Vagina (tissue), 2 donors: ENCODE results near the gene SERPINB8. TPM values are rescaled to one million over a fixed set of nuclear protein-coding genes. Genes with fewer than 3 reads are reported as not detected.

Experiments
- DNase-seq, 2 donors: peaks; one replicate each; pipeline ENCODE4 v3.0.0-alpha.2; 2017; ENCODE audit errors: extremely low spot score in 2 of 2
- H3K27ac ChIP-seq: fragments of 200-600 bp; sonication (generic); one replicate; pipeline ENCODE4 v1.5.1; 2019
- H3K27me3 ChIP-seq: fragments of 200-600 bp; sonication (generic); one replicate; pipeline ENCODE4 v1.5.1; 2019
- H3K36me3 ChIP-seq, 2 donors: fragments of 200-600 bp; sonication (generic); one replicate each; pipeline ENCODE4 v1.5.1; 2017 to 2019
- H3K4me1 ChIP-seq: fragments of 200-600 bp; sonication (generic); one replicate; pipeline ENCODE4 v1.5.1; 2019
- H3K4me3 ChIP-seq, 2 donors: fragments of 200-600 bp; sonication (generic); 1 replicate in 1 of 2; 2 replicates in 1 of 2; pipeline ENCODE4 v1.5.1; 2016 to 2019
- H3K9me3 ChIP-seq: fragments of 200-600 bp; sonication (generic); one replicate; pipeline ENCODE4 v1.5.1; 2019
- POLR2A ChIP-seq, 2 donors: fragments of 450-650 bp; IDR thresholded peaks; one replicate each; pipeline ENCODE4 v1.6.1; 2017; ENCODE audit warnings: antibody characterized with exemption in 2 of 2, mild to moderate bottlenecking in 2 of 2, moderate library complexity in 2 of 2
- POLR2AphosphoS5 ChIP-seq, 2 donors: sonication (generic); formaldehyde crosslinking; IDR thresholded peaks; one replicate each; pipeline ENCODE4 v1.9.0; 2017; ENCODE audit warnings: antibody characterized with exemption in 2 of 2, mild to moderate bottlenecking in 2 of 2, low read depth in 1 of 2; ENCODE audit not compliant: insufficient read depth in 1 of 2
- intact Hi-C: fragments of 100-400 bp; cut with DNase I; formaldehyde crosslinking; loops from one replicate; pipeline ENCODE4 v1.15.1; 2023
- total RNA-seq: library from RNA; depleted of rRNA; stranded (reverse); fragments of >200 nt; gene quantifications from one replicate; pipeline ENCODE4 v1.2.3, GENCODE V29; 2016
- TF ChIP-seq, protein P1 (sequence below), 3 experiments: fragments of 450-650 bp in 2 of 3; fragments of 200-600 bp in 1 of 3; sonication (generic) in 1 of 3; IDR thresholded peaks; one replicate each; pipeline ENCODE4 v1.5.1; 2017 to 2019; ENCODE audit warnings: antibody characterized with exemption in 3 of 3, mild to moderate bottlenecking in 2 of 3, moderate library complexity in 2 of 3

Gene SERPINB8
- total RNA-seq, 1 donor from 2014 or later, result 18.7 TPM

DNA sequence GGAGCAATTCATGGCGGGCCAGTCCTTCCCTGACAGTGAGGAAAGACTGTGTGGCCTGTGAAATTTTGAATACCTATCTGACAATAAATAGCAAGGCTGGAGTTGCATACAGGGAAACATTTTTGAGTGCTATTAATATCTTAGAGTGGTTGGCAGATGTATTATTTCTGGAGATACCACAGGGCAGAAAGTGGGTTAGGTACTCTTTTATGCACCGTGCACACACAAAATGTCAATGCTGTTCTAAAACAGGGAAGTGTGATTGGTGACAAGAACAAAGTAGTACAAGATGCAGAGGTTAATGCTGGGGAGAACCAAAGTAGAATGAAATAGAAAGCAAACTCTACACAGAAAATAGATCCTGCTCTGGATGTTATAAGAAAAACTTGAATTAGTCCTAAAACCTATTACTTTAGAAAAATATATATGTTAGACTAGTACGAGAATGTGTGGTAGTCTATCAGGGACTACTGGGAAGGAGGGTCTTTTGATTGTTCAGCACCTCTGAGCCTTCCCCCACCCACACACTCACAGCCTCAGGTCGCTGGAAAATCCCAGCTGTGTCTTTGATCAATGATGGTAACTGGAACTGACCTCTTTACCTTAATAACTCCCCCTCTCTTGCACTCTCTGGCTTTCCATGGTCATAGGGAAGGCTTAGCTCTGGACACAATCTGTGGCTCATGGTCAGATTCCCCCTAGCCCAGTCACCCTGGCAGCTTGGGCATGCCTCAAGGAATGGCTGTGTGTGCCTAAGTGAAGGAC is 58.2 kb downstream of the SERPINB8 start:
- H3K4me1 ChIP-seq, result no peaks in the 10 kb centered on the region
- DNase-seq, result no peak
- H3K9me3 ChIP-seq, result no peaks in the 10 kb centered on the region
- intact Hi-C loops, result no loop called here
- no peak overlapping the region for H3K27ac ChIP-seq
- no peaks in the 10 kb centered on the region for H3K27me3 ChIP-seq
- no peak overlapping the region for H3K4me3 ChIP-seq
- no peaks in the 10 kb centered on the region for H3K36me3 ChIP-seq
- TF ChIP-seq POLR2AphosphoS5 (IDR thresholded peaks at IDR 0.05; ENCODE audit: insufficient read depth in 1 of 2, low read depth in 1 of 2) (no peak), POLR2A (IDR thresholded peaks at IDR 0.05) (no peak)
- TF ChIP-seq, protein P1, sequence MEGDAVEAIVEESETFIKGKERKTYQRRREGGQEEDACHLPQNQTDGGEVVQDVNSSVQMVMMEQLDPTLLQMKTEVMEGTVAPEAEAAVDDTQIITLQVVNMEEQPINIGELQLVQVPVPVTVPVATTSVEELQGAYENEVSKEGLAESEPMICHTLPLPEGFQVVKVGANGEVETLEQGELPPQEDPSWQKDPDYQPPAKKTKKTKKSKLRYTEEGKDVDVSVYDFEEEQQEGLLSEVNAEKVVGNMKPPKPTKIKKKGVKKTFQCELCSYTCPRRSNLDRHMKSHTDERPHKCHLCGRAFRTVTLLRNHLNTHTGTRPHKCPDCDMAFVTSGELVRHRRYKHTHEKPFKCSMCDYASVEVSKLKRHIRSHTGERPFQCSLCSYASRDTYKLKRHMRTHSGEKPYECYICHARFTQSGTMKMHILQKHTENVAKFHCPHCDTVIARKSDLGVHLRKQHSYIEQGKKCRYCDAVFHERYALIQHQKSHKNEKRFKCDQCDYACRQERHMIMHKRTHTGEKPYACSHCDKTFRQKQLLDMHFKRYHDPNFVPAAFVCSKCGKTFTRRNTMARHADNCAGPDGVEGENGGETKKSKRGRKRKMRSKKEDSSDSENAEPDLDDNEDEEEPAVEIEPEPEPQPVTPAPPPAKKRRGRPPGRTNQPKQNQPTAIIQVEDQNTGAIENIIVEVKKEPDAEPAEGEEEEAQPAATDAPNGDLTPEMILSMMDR (IDR thresholded peaks at IDR 0.05), result no peak

DNA sequence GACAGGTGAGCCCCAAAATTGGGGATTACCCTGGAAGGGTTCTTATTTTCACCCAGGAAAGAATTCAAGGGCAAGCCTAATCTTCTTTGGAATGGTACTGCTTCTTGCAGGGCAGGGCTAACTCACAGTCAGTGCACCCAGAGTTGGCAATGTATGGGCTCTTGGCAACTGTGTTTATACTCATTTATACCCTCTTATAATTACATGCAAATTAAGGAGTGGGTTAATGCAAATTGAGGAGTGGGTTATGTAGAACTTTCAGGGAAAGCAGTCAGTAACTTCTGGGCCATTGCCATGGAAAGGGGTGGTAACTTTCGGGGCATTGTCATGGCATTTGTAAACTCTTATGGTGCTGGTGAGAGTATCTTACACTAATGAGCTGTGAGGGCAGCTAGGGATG is 59.2 kb downstream of the SERPINB8 start:
- no peak overlapping the region for H3K4me3 ChIP-seq

DNA sequence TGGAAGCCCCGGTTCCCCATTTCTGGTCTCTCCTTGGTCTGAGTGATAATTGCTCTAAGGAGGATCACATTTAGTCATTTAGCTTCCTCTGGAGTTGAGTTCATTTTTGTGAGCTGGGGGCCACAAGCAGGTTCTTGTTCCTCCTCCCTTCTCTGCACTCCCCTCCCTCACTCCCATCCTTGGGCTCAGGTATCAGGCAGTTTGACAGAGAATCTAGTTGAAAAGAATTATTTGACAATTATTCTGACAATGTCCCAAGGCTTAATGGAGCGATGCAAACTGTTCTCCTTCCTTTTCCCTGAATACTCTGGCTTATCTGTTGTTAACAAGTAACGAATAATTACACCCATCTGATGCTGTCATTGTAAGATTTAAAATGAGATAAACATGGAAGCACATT is 61.5 kb downstream of the SERPINB8 start:
- Histone ChIP-seq H3K9me3 (no peaks in the 10 kb centered on the region), H3K27ac (no peak overlapping the region), H3K27me3 (no peaks in the 10 kb centered on the region), H3K4me1 (no peaks in the 10 kb centered on the region), H3K4me3 (no peak overlapping the region), H3K36me3 (no peaks in the 10 kb centered on the region)
- intact Hi-C loops, result no loop called here
- DNase-seq, result no peak
- TF ChIP-seq POLR2A (IDR thresholded peaks at IDR 0.05), result no peak
- TF ChIP-seq, protein P1 (IDR thresholded peaks at IDR 0.05), result no peak

More for the DNA sequence above, 59.2 kb downstream of the SERPINB8 start:
- Histone ChIP-seq H3K27me3 (no peaks in the 10 kb centered on the region), H3K9me3 (no peaks in the 10 kb centered on the region), H3K4me1 (no peaks in the 10 kb centered on the region), H3K36me3 (no peaks in the 10 kb centered on the region), H3K27ac (no peak overlapping the region)
- no peak for DNase-seq
- intact Hi-C loops, result no loop called here
- no peak for TF ChIP-seq POLR2A (IDR thresholded peaks at IDR 0.05)
- no peak for TF ChIP-seq POLR2AphosphoS5 (IDR thresholded peaks at IDR 0.05; ENCODE audit: insufficient read depth in 1 of 2, low read depth in 1 of 2)
- TF ChIP-seq, protein P1 (IDR thresholded peaks at IDR 0.05), result no peak

DNA sequence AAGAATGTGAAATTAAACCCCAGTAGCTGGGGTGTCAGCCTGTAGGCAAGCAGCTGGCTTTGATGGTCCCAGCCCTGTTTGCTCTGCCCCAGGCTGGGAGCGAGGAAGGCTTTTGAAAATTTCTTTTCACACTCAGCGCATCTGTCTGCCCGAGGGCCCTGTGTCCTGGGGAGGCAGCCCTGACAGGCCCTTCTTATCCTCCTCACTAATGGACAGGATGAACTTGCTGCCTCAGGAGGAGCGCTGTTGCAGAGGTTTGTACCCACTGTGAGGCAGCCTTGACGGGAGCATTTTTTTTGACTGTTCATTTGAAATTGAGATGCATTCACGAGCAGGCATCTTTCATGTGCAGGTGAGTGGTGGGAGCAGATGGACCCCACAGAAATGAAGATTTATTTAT is 62.4 kb downstream of the SERPINB8 start:
- TF ChIP-seq, protein P1 (IDR thresholded peaks at IDR 0.05), result no peak
- TF ChIP-seq POLR2AphosphoS5 (IDR thresholded peaks at IDR 0.05; ENCODE audit: insufficient read depth in 1 of 2, low read depth in 1 of 2) (no peak), POLR2A (IDR thresholded peaks at IDR 0.05) (no peak)

DNA sequence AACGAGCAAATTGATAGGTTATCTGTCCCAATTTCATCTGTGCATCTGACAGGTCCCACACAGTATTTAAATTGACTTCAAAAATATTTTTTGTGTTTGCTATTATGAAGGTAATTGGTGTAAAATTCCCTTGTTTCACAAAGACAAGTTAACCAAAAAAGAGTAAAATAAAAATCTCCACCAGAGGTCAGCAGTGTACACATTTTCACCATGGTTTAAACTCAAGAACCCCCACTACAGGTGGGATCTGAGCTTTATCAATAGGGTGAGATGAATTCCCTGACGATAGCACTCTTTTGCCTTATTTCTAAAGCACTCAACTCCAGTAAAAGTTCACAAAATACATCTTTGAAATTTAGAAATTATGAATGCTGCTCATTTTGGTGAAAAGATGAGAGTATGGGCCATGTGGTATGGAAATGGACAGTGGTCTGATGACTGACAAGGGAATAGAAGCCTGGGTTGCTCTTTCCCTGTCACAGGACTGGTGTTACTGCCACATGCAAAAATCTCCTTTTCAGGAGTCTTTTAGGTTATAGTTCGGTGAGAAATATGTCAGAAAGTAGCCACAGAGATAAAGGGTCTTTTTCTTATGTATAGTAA is 68.0 kb downstream of the SERPINB8 start:
- intact Hi-C loops, result no loop called here
- no peak overlapping the region for H3K4me3 ChIP-seq
- H3K9me3 ChIP-seq, result no peaks in the 10 kb centered on the region
- no peak for DNase-seq
- no peak for TF ChIP-seq POLR2A (IDR thresholded peaks at IDR 0.05)
- TF ChIP-seq, protein P1 (IDR thresholded peaks at IDR 0.05), result no peak
- no peak for TF ChIP-seq POLR2AphosphoS5 (IDR thresholded peaks at IDR 0.05; ENCODE audit: insufficient read depth in 1 of 2, low read depth in 1 of 2)
- no peaks in the 10 kb centered on the region for H3K4me1 ChIP-seq
- H3K27ac ChIP-seq, result no peak overlapping the region
- H3K36me3 ChIP-seq, result no peaks in the 10 kb centered on the region
- H3K27me3 ChIP-seq, result no peaks in the 10 kb centered on the region

More for the DNA sequence above, 62.4 kb downstream of the SERPINB8 start:
- intact Hi-C loops, result no loop called here
- DNase-seq, result no peak
- Histone ChIP-seq H3K36me3 (no peaks in the 10 kb centered on the region), H3K27ac (no peak overlapping the region), H3K9me3 (no peaks in the 10 kb centered on the region), H3K4me1 (no peaks in the 10 kb centered on the region), H3K27me3 (no peaks in the 10 kb centered on the region), H3K4me3 (no peak overlapping the region)
